HFF-Myc (cell line): ENCODE data around the gene ATRNL1.

Experiments
- DNase-seq: peaks from one replicate; pipeline ENCODE4 v3.0.0-alpha.2; 2011; ENCODE audit warnings: low read depth; ENCODE audit errors: extremely low read depth
- H3K4me3 ChIP-seq: replicated peaks from 2 replicates; pipeline ENCODE4 v1.5.1; 2011; ENCODE audit warnings: low read depth, mild to moderate bottlenecking, control low read depth, low read length
- CTCF ChIP-seq: IDR thresholded peaks from 2 replicates; pipeline ENCODE4 v1.5.1; 2012; ENCODE audit warnings: mild to moderate bottlenecking, low read depth, low read length, control low read depth; ENCODE audit errors: missing control alignments

The ATRNL1 gene

GRCh38 chr10:115830265-115830970, 737.3 kb downstream of the ATRNL1 start:
- H3K4me3 ChIP-seq, result no peak overlapping the region
- TF ChIP-seq CTCF, result no peak
- DNase-seq, result no peak

GRCh38 chr10:115831016-115831415, 737.9 kb downstream of the ATRNL1 start:
- H3K4me3 ChIP-seq, result no peak overlapping the region
- DNase-seq, result no peak
- no peak for TF ChIP-seq CTCF

GRCh38 chr10:115833119-115833518, 740.0 kb downstream of the ATRNL1 start:
- H3K4me3 ChIP-seq, result no peak overlapping the region
- no peak for TF ChIP-seq CTCF
- DNase-seq, result no peak

- no peak overlapping the region for H3K4me3 ChIP-seq
- DNase-seq, result no peak
- no peak for TF ChIP-seq CTCF
These were observed 751.4 kb downstream of the ATRNL1 start for GRCh38 chr10:115844591-115844990.

GRCh38 chr10:115845921-115846320, 752.8 kb downstream of the ATRNL1 start:
- TF ChIP-seq CTCF, result no peak
- no peak for DNase-seq
- no peak overlapping the region for H3K4me3 ChIP-seq

- no peak for DNase-seq
- TF ChIP-seq CTCF, result no peak
- no peak overlapping the region for H3K4me3 ChIP-seq
These were observed 753.4 kb downstream of the ATRNL1 start for GRCh38 chr10:115846528-115846927.

GRCh38 chr10:115849197-115849596, 756.0 kb downstream of the ATRNL1 start:
- TF ChIP-seq CTCF, result no peak
- no peak overlapping the region for H3K4me3 ChIP-seq
- no peak for DNase-seq
